Measurements from ENCODE around the gene KLHL4. TPM values are rescaled to one million over a fixed set of nuclear protein-coding genes. Genes with fewer than 3 reads are reported as not detected.

KLHL4 gene
- total and polyA plus RNA-seq, 9 of the 15 experiments (the other 6 are each of a cell fraction or from before 2014, with no cell fraction given) = 0.04 to 0.16 (median 0.06) TPM; not detected in 1

GRCh38 chrX:87580862-87581261 is 63.3 kb downstream of the KLHL4 start (continued):
- TF ChIP-seq, protein P1, sequence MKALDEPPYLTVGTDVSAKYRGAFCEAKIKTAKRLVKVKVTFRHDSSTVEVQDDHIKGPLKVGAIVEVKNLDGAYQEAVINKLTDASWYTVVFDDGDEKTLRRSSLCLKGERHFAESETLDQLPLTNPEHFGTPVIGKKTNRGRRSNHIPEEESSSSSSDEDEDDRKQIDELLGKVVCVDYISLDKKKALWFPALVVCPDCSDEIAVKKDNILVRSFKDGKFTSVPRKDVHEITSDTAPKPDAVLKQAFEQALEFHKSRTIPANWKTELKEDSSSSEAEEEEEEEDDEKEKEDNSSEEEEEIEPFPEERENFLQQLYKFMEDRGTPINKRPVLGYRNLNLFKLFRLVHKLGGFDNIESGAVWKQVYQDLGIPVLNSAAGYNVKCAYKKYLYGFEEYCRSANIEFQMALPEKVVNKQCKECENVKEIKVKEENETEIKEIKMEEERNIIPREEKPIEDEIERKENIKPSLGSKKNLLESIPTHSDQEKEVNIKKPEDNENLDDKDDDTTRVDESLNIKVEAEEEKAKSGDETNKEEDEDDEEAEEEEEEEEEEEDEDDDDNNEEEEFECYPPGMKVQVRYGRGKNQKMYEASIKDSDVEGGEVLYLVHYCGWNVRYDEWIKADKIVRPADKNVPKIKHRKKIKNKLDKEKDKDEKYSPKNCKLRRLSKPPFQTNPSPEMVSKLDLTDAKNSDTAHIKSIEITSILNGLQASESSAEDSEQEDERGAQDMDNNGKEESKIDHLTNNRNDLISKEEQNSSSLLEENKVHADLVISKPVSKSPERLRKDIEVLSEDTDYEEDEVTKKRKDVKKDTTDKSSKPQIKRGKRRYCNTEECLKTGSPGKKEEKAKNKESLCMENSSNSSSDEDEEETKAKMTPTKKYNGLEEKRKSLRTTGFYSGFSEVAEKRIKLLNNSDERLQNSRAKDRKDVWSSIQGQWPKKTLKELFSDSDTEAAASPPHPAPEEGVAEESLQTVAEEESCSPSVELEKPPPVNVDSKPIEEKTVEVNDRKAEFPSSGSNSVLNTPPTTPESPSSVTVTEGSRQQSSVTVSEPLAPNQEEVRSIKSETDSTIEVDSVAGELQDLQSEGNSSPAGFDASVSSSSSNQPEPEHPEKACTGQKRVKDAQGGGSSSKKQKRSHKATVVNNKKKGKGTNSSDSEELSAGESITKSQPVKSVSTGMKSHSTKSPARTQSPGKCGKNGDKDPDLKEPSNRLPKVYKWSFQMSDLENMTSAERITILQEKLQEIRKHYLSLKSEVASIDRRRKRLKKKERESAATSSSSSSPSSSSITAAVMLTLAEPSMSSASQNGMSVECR (CRISPR knock-in tag; IDR thresholded peaks at IDR 0.05) = no peak
- TF ChIP-seq MTA1 (IDR thresholded peaks at IDR 0.05; ENCODE audit: borderline replicate concordance) (no peak), ZNF586 (CRISPR knock-in tag; conservative IDR thresholded peaks at IDR 0.05) (no peak), TBL1XR1 (IDR thresholded peaks at IDR 0.05; ENCODE audit: low read length in 2 of 2) (no peak), MAFK (IDR thresholded peaks at IDR 0.05; ENCODE audit: low read length) (peak; percentile 73), SMAD4 (CRISPR knock-in tag; conservative IDR thresholded peaks at IDR 0.05) (no peak; the same call in 1 of the 2 replicates), ATF1 (CRISPR knock-in tag; IDR thresholded peaks at IDR 0.05) (no peak), ATF1 (tag; IDR thresholded peaks at IDR 0.05) (no peak), NR1H2 (CRISPR knock-in tag; IDR thresholded peaks at IDR 0.05) (no peak), ZNF507 (tag; conservative IDR thresholded peaks at IDR 0.05) (no peak), MEIS2 (IDR thresholded peaks at IDR 0.05; ENCODE audit: partially characterized antibody) (peak; percentile 61), ZNF354B (CRISPR knock-in tag; IDR thresholded peaks at IDR 0.05) (no peak), ZC3H8 (IDR thresholded peaks at IDR 0.05) (no peak), NONO (IDR thresholded peaks at IDR 0.05; ENCODE audit: low read depth in 2 of 2, low read length in 1 of 2) (no peak), ZNF280A (IDR thresholded peaks at IDR 0.05; ENCODE audit: low read depth, partially characterized antibody) (no peak), ZNF134 (CRISPR knock-in tag; conservative IDR thresholded peaks at IDR 0.05) (no peak), CHD1 (IDR thresholded peaks at IDR 0.05; ENCODE audit: low read length) (no peak), MED1 (CRISPR knock-in tag; IDR thresholded peaks at IDR 0.05; ENCODE audit: borderline replicate concordance) (no peak), ILK (tag; IDR thresholded peaks at IDR 0.05; ENCODE audit: borderline replicate concordance, low read depth) (no peak), CBFA2T3 (IDR thresholded peaks at IDR 0.05) (peak; percentile 30), RNF2 (IDR thresholded peaks at IDR 0.05) (no peak), HSF4 (CRISPR knock-in tag; IDR thresholded peaks at IDR 0.05; ENCODE audit: borderline replicate concordance) (no peak)
- TF ChIP-seq, protein P2, sequence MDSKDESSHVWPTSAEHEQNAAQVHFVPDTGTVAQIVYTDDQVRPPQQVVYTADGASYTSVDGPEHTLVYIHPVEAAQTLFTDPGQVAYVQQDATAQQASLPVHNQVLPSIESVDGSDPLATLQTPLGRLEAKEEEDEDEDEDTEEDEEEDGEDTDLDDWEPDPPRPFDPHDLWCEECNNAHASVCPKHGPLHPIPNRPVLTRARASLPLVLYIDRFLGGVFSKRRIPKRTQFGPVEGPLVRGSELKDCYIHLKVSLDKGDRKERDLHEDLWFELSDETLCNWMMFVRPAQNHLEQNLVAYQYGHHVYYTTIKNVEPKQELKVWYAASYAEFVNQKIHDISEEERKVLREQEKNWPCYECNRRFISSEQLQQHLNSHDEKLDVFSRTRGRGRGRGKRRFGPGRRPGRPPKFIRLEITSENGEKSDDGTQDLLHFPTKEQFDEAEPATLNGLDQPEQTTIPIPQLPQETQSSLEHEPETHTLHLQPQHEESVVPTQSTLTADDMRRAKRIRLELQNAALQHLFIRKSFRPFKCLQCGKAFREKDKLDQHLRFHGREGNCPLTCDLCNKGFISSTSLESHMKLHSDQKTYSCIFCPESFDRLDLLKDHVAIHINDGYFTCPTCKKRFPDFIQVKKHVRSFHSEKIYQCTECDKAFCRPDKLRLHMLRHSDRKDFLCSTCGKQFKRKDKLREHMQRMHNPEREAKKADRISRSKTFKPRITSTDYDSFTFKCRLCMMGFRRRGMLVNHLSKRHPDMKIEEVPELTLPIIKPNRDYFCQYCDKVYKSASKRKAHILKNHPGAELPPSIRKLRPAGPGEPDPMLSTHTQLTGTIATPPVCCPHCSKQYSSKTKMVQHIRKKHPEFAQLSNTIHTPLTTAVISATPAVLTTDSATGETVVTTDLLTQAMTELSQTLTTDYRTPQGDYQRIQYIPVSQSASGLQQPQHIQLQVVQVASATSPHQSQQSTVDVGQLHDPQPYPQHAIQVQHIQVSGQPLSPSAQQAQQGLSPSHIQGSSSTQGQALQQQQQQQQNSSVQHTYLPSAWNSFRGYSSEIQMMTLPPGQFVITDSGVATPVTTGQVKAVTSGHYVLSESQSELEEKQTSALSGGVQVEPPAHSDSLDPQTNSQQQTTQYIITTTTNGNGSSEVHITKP (IDR thresholded peaks at IDR 0.05; ENCODE audit: partially characterized antibody) = peak; percentile 50

All from K562 (cell line).